ENCODE data around the gene SCD.

GRCh38 chr10:100355086-100355485, 8.1 kb downstream of the SCD start:
- TF ChIP-seq CTCF (IDR thresholded peaks at IDR 0.05): no peak
- no peak for TF ChIP-seq POLR2A (IDR thresholded peaks at IDR 0.05)

Measured in adrenal gland (tissue), 5 donors.